HEK293 (cell line): ENCODE data around the gene DLG1.

Experiments used
- GLI4 ChIP-seq: fragments of 450-650 bp; formaldehyde crosslinking; IDR thresholded peaks from 2 replicates; pipeline ENCODE4 v1.5.1; 2016; ENCODE audit warnings: missing biosample characterization, missing genetic modification characterization
- TCF7L2 ChIP-seq: IDR thresholded peaks from 2 replicates; pipeline ENCODE4 v1.6.1; 2011; ENCODE audit warnings: low read depth, mild to moderate bottlenecking, inconsistent platforms, low read length, moderate library complexity, borderline replicate concordance
- ZNF423 ChIP-seq: fragments of 450-650 bp; formaldehyde crosslinking; IDR thresholded peaks from 2 replicates; pipeline ENCODE4 v1.5.1; 2016; ENCODE audit warnings: missing biosample characterization, missing genetic modification characterization
- ZNF544 ChIP-seq: fragments of 450-650 bp; formaldehyde crosslinking; IDR thresholded peaks from 2 replicates; pipeline ENCODE4 v1.5.0; 2017; ENCODE audit warnings: missing biosample characterization, missing genetic modification characterization
- ZNF677 ChIP-seq: fragments of 450-650 bp; IDR thresholded peaks from 2 replicates; pipeline ENCODE4 v1.5.0; 2018; ENCODE audit warnings: missing biosample characterization, mild to moderate bottlenecking, missing genetic modification characterization, moderate library complexity
- ZSCAN30 ChIP-seq: fragments of 450-650 bp; IDR thresholded peaks from 2 replicates; pipeline ENCODE4 v1.5.1; 2018; ENCODE audit warnings: missing biosample characterization, mild to moderate bottlenecking, missing genetic modification characterization, moderate library complexity
- TF ChIP-seq, protein P1 (sequence below): fragments of 450-650 bp; formaldehyde crosslinking; IDR thresholded peaks from 2 replicates; pipeline ENCODE4 v1.5.1; 2016; ENCODE audit warnings: missing biosample characterization, missing genetic modification characterization
- TF ChIP-seq, protein P2 (sequence below): fragments of 450-650 bp; formaldehyde crosslinking; IDR thresholded peaks from 2 replicates; pipeline ENCODE4 v1.5.1; 2017; ENCODE audit warnings: missing biosample characterization, missing genetic modification characterization
- TF ChIP-seq, protein P3 (sequence below): fragments of 450-650 bp; formaldehyde crosslinking; IDR thresholded peaks from 2 replicates; pipeline ENCODE4 v1.5.1; 2016; ENCODE audit warnings: missing biosample characterization, missing genetic modification characterization

GRCh38 chr3:196996454-196997265 lies 301.8 kb downstream of the DLG1 start:
- TF ChIP-seq, protein P1, sequence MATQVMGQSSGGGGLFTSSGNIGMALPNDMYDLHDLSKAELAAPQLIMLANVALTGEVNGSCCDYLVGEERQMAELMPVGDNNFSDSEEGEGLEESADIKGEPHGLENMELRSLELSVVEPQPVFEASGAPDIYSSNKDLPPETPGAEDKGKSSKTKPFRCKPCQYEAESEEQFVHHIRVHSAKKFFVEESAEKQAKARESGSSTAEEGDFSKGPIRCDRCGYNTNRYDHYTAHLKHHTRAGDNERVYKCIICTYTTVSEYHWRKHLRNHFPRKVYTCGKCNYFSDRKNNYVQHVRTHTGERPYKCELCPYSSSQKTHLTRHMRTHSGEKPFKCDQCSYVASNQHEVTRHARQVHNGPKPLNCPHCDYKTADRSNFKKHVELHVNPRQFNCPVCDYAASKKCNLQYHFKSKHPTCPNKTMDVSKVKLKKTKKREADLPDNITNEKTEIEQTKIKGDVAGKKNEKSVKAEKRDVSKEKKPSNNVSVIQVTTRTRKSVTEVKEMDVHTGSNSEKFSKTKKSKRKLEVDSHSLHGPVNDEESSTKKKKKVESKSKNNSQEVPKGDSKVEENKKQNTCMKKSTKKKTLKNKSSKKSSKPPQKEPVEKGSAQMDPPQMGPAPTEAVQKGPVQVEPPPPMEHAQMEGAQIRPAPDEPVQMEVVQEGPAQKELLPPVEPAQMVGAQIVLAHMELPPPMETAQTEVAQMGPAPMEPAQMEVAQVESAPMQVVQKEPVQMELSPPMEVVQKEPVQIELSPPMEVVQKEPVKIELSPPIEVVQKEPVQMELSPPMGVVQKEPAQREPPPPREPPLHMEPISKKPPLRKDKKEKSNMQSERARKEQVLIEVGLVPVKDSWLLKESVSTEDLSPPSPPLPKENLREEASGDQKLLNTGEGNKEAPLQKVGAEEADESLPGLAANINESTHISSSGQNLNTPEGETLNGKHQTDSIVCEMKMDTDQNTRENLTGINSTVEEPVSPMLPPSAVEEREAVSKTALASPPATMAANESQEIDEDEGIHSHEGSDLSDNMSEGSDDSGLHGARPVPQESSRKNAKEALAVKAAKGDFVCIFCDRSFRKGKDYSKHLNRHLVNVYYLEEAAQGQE (tag by site-specific recombination), result no peak
- no peak for TF ChIP-seq TCF7L2
- no peak for TF ChIP-seq ZNF677 (tag by site-specific recombination)
- TF ChIP-seq ZNF423 (tag by site-specific recombination), result no peak
- TF ChIP-seq, protein P2, sequence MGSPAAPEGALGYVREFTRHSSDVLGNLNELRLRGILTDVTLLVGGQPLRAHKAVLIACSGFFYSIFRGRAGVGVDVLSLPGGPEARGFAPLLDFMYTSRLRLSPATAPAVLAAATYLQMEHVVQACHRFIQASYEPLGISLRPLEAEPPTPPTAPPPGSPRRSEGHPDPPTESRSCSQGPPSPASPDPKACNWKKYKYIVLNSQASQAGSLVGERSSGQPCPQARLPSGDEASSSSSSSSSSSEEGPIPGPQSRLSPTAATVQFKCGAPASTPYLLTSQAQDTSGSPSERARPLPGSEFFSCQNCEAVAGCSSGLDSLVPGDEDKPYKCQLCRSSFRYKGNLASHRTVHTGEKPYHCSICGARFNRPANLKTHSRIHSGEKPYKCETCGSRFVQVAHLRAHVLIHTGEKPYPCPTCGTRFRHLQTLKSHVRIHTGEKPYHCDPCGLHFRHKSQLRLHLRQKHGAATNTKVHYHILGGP (tag by site-specific recombination), result no peak
- TF ChIP-seq GLI4 (tag by site-specific recombination), result no peak
- TF ChIP-seq ZSCAN30 (tag by site-specific recombination), result no peak
- TF ChIP-seq, protein P3, sequence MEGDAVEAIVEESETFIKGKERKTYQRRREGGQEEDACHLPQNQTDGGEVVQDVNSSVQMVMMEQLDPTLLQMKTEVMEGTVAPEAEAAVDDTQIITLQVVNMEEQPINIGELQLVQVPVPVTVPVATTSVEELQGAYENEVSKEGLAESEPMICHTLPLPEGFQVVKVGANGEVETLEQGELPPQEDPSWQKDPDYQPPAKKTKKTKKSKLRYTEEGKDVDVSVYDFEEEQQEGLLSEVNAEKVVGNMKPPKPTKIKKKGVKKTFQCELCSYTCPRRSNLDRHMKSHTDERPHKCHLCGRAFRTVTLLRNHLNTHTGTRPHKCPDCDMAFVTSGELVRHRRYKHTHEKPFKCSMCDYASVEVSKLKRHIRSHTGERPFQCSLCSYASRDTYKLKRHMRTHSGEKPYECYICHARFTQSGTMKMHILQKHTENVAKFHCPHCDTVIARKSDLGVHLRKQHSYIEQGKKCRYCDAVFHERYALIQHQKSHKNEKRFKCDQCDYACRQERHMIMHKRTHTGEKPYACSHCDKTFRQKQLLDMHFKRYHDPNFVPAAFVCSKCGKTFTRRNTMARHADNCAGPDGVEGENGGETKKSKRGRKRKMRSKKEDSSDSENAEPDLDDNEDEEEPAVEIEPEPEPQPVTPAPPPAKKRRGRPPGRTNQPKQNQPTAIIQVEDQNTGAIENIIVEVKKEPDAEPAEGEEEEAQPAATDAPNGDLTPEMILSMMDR (tag by site-specific recombination), result no peak
- no peak for TF ChIP-seq ZNF544 (tag by site-specific recombination)
